ENCODE results near the gene STAG1.

DNA sequence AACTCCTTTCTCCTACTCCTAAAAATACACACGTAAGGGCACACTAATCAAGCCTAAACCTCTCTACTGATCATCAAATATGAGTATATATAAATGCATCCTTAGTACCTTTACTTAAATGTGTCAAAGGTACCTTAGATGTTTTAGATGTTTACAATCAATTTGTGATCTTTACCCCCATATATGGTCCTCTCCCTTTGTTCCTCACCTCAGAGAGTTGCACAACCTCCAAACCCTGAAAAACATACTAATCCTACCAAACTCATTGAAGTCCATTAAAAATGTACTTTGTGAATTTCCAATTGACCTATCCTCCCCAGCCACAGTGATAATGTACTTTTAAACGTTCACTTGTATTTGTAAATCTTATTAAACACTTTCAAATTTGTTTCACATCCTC is 249.1 kb downstream of the STAG1 start:
- TF ChIP-seq, protein P1, sequence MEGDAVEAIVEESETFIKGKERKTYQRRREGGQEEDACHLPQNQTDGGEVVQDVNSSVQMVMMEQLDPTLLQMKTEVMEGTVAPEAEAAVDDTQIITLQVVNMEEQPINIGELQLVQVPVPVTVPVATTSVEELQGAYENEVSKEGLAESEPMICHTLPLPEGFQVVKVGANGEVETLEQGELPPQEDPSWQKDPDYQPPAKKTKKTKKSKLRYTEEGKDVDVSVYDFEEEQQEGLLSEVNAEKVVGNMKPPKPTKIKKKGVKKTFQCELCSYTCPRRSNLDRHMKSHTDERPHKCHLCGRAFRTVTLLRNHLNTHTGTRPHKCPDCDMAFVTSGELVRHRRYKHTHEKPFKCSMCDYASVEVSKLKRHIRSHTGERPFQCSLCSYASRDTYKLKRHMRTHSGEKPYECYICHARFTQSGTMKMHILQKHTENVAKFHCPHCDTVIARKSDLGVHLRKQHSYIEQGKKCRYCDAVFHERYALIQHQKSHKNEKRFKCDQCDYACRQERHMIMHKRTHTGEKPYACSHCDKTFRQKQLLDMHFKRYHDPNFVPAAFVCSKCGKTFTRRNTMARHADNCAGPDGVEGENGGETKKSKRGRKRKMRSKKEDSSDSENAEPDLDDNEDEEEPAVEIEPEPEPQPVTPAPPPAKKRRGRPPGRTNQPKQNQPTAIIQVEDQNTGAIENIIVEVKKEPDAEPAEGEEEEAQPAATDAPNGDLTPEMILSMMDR (IDR thresholded peaks at IDR 0.05), result no peak
- TF ChIP-seq POLR2A (IDR thresholded peaks at IDR 0.05) (no peak), POLR2AphosphoS5 (IDR thresholded peaks at IDR 0.05) (no peak)

Data from stomach (tissue), 4 donors.